ENCODE measurements around the gene PTCD2. TPM values are rescaled to one million over a fixed set of nuclear protein-coding genes. Genes with fewer than 3 reads are reported as not detected.
A peak's percentile ranks its signal among the peaks of the same experiment; 100 is the strongest.

Gene PTCD2
- total RNA-seq, 2 donors from 2014 or later: 9.5 to 13.4 TPM

- H3K4me3 Mint-ChIP-seq: no peak overlapping the region
- DNase-seq: no peak
- Histone ChIP-seq H3K36me3 (ENCODE audit: control insufficient read depth, insufficient read depth, low read length) (peaks cover 14% of the 10 kb centered on the region), H3K27me3 (ENCODE audit: control insufficient read depth, insufficient read depth, low read length, poor library complexity, severe bottlenecking) (no peaks in the 10 kb centered on the region), H3K4me3 (ENCODE audit: low read length) (no peak overlapping the region), H3K9me3 (ENCODE audit: control insufficient read depth, low read length) (peaks cover 9% of the 10 kb centered on the region), H3K4me1 (ENCODE audit: control insufficient read depth, insufficient read depth, low read length) (no peaks in the 10 kb centered on the region), H3K9ac (ENCODE audit: extremely low read depth, low read length, poor library complexity, severe bottlenecking) (no peak overlapping the region), H3K27ac (ENCODE audit: low read depth, low read length) (no peak overlapping the region)
- no peaks in the 10 kb centered on the region for H3K27me3 Mint-ChIP-seq (ENCODE audit: insufficient read depth)
- TF ChIP-seq, protein P1, sequence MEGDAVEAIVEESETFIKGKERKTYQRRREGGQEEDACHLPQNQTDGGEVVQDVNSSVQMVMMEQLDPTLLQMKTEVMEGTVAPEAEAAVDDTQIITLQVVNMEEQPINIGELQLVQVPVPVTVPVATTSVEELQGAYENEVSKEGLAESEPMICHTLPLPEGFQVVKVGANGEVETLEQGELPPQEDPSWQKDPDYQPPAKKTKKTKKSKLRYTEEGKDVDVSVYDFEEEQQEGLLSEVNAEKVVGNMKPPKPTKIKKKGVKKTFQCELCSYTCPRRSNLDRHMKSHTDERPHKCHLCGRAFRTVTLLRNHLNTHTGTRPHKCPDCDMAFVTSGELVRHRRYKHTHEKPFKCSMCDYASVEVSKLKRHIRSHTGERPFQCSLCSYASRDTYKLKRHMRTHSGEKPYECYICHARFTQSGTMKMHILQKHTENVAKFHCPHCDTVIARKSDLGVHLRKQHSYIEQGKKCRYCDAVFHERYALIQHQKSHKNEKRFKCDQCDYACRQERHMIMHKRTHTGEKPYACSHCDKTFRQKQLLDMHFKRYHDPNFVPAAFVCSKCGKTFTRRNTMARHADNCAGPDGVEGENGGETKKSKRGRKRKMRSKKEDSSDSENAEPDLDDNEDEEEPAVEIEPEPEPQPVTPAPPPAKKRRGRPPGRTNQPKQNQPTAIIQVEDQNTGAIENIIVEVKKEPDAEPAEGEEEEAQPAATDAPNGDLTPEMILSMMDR (conservative IDR thresholded peaks at IDR 0.05): no peak
- WGBS, 2 experiments (ENCODE audit: insufficient coverage in 1 of 2, insufficient read length in 1 of 2): 92 to 94% methylated on average over 7 of the region's 7 CpGs
- no peak overlapping the region for H3K27ac Mint-ChIP-seq
- H3K4me1 Mint-ChIP-seq: peaks cover 13% of the 10 kb centered on the region
- H3K36me3 Mint-ChIP-seq (ENCODE audit: low read depth): peaks cover 27% of the 10 kb centered on the region
- H3K9me3 Mint-ChIP-seq: peaks cover 16% of the 10 kb centered on the region
Observed at GRCh38 chr5:72273547-72273946, 46.6 kb upstream of the PTCD2 start.

GRCh38 chr5:72276219-72276752 is 43.9 kb upstream of the PTCD2 start:
- Mint-ChIP-seq H3K4me3 (no peak overlapping the region), H3K4me1 (peaks cover 7% of the 10 kb centered on the region), H3K36me3 (ENCODE audit: low read depth) (peaks cover 28% of the 10 kb centered on the region), H3K9me3 (peaks cover 16% of the 10 kb centered on the region), H3K27ac (no peak overlapping the region), H3K27me3 (ENCODE audit: insufficient read depth) (no peaks in the 10 kb centered on the region)
- WGBS, 2 experiments (ENCODE audit: insufficient coverage in 1 of 2, insufficient read length in 1 of 2): 83 to 90% methylated on average over 1 to 3 of the region's 3 CpGs
- Histone ChIP-seq H3K36me3 (ENCODE audit: control insufficient read depth, insufficient read depth, low read length) (peaks cover 25% of the 10 kb centered on the region), H3K27ac (ENCODE audit: low read depth, low read length) (no peak overlapping the region), H3K9me3 (ENCODE audit: control insufficient read depth, low read length) (peaks cover 9% of the 10 kb centered on the region), H3K27me3 (ENCODE audit: control insufficient read depth, insufficient read depth, low read length, poor library complexity, severe bottlenecking) (no peaks in the 10 kb centered on the region), H3K4me3 (ENCODE audit: low read length) (no peak overlapping the region), H3K4me1 (ENCODE audit: control insufficient read depth, insufficient read depth, low read length) (no peaks in the 10 kb centered on the region), H3K9ac (ENCODE audit: extremely low read depth, low read length, poor library complexity, severe bottlenecking) (no peak overlapping the region)
- TF ChIP-seq, protein P1 (conservative IDR thresholded peaks at IDR 0.05): no peak
- no peak for DNase-seq

GRCh38 chr5:72280581-72281069 is 39.5 kb upstream of the PTCD2 start:
- DNase-seq: peak; percentile 60
- H3K27me3 Mint-ChIP-seq (ENCODE audit: insufficient read depth): no peaks in the 10 kb centered on the region

More at GRCh38 chr5:72280581-72281069, 39.5 kb upstream of the PTCD2 start:
- H3K9me3 ChIP-seq (ENCODE audit: control insufficient read depth, low read length): peaks cover 9% of the 10 kb centered on the region
- H3K4me3 Mint-ChIP-seq: no peak overlapping the region
- H3K27ac ChIP-seq (ENCODE audit: low read depth, low read length): no peak overlapping the region
- H3K4me1 Mint-ChIP-seq: no peaks in the 10 kb centered on the region
- H3K27me3 ChIP-seq (ENCODE audit: control insufficient read depth, insufficient read depth, low read length, poor library complexity, severe bottlenecking): no peaks in the 10 kb centered on the region
- H3K4me1 ChIP-seq (ENCODE audit: control insufficient read depth, insufficient read depth, low read length): no peaks in the 10 kb centered on the region
- 76% methylated on average over 2 of the region's 2 CpGs; no CpG with 5 or more reads in 1 of the 2 experiments for WGBS, 2 experiments (ENCODE audit: insufficient coverage in 1 of 2, insufficient read length in 1 of 2)
- no peak overlapping the region for H3K9ac ChIP-seq (ENCODE audit: extremely low read depth, low read length, poor library complexity, severe bottlenecking)
- TF ChIP-seq, protein P1 (conservative IDR thresholded peaks at IDR 0.05): peak; percentile 79
- peaks cover 28% of the 10 kb centered on the region for H3K36me3 Mint-ChIP-seq (ENCODE audit: low read depth)
- H3K9me3 Mint-ChIP-seq: peaks cover 16% of the 10 kb centered on the region
- H3K4me3 ChIP-seq (ENCODE audit: low read length): no peak overlapping the region
- H3K27ac Mint-ChIP-seq: no peak overlapping the region
- peaks cover 30% of the 10 kb centered on the region for H3K36me3 ChIP-seq (ENCODE audit: control insufficient read depth, insufficient read depth, low read length)

Measured in endodermal cell (in vitro differentiated cells).